HCT116 (cell line): Measurements from ENCODE around the gene CLDN5.

ENCODE experiments used
- ATF3 ChIP-seq: IDR thresholded peaks from 2 replicates; pipeline ENCODE4 v1.6.1; 2012
- CEBPB ChIP-seq: IDR thresholded peaks from 2 replicates; pipeline ENCODE4 v1.6.1; 2012; ENCODE audit warnings: low read depth
- CTCF ChIP-seq, 3 experiments: fragments of 200-600 bp in 1 of 3; sonication (generic) in 1 of 3; IDR thresholded peaks in 2 of 3; conservative IDR thresholded peaks in 1 of 3; 2 replicates each; pipeline ENCODE4 v1.5.1; 2012 to 2017; ENCODE audit warnings: low read depth in 2 of 3, low read length in 2 of 3, antibody characterized with exemption in 1 of 3, borderline replicate concordance in 1 of 3, control low read depth in 1 of 3, mild to moderate bottlenecking in 1 of 3, mixed read lengths in 1 of 3, mixed run types in 1 of 3, moderate library complexity in 1 of 3; ENCODE audit not compliant: insufficient read depth in 1 of 3
- EGR1 ChIP-seq: IDR thresholded peaks from 2 replicates; pipeline ENCODE4 v1.6.1; 2012; ENCODE audit warnings: low read depth
- ELF1 ChIP-seq: IDR thresholded peaks from 2 replicates; pipeline ENCODE4 v1.6.1; 2012; ENCODE audit warnings: low read depth, borderline replicate concordance
- JUND ChIP-seq: IDR thresholded peaks from 2 replicates; pipeline ENCODE4 v1.6.1; 2012
- POLR2A ChIP-seq: IDR thresholded peaks from 2 replicates; pipeline ENCODE4 v1.7.0; 2011; ENCODE audit warnings: borderline replicate concordance; ENCODE audit not compliant: insufficient read depth, insufficient read length; ENCODE audit errors: extremely low read depth
- POLR2AphosphoS5 ChIP-seq: IDR thresholded peaks from 2 replicates; pipeline ENCODE4 v1.6.1; 2011; ENCODE audit warnings: mild to moderate bottlenecking, low read depth, low read length, moderate library complexity
- RAD21 ChIP-seq: IDR thresholded peaks from 2 replicates; pipeline ENCODE4 v1.6.1; 2012; ENCODE audit warnings: low read depth, mild to moderate bottlenecking
- SIN3A ChIP-seq: IDR thresholded peaks from 2 replicates; pipeline ENCODE4 v1.6.1; 2012; ENCODE audit warnings: low read depth
- SP1 ChIP-seq: IDR thresholded peaks from 2 replicates; pipeline ENCODE4 v1.6.1; 2012; ENCODE audit warnings: low read depth
- ZFX ChIP-seq: fragments of 450-650 bp; IDR thresholded peaks from 2 replicates; pipeline ENCODE4 v1.6.1; 2017
- ZNF274 ChIP-seq: fragments of 200-500 bp; sonication (Bioruptor generic); IDR thresholded peaks from 2 replicates; pipeline ENCODE4 v1.6.1; 2014; ENCODE audit warnings: mild to moderate bottlenecking, low read depth, low read length, inconsistent platforms

DNA sequence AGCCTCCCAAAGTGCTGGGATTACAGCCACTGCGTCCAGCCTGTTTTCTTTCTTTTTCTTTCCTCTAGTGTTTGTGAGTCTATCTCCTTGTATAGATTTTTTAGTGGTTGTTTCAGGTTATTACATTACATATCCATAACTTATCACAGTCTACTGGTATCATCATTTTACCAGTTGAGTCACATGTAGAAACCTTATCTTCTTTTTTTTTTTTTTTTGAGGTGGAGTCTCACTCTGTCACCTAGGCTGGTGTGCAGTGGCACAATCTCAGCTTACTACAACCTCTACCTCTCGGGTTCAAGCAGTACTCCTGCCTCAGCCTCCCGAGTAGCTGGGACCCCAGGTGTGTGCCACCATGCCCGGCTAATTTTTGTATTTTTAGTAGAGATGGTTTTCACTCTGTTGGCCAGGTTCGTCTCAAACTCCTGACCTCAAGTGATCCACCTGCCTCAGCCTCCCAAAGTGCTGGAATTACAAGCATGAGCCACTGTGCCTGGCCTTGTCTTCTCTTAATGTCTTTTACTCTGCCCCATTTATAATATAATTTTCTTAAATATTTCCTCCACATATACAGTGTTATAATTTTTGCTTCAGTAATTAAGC is 33.5 kb downstream of the CLDN5 start:
- no peak for TF ChIP-seq SIN3A
- no peak for TF ChIP-seq CTCF (IDR thresholded peaks at IDR 0.05 in 2 of 3, conservative IDR thresholded peaks at IDR 0.05 in 1 of 3; ENCODE audit: borderline replicate concordance in 1 of 3, insufficient read depth in 1 of 3, low read depth in 2 of 3, low read length in 2 of 3)
- no peak for TF ChIP-seq POLR2A
- no peak for TF ChIP-seq ELF1
- no peak for TF ChIP-seq POLR2AphosphoS5
- TF ChIP-seq RAD21 = no peak
- no peak for TF ChIP-seq SP1
- no peak for TF ChIP-seq JUND
- no peak for TF ChIP-seq CEBPB
- TF ChIP-seq ATF3 = no peak
- no peak for TF ChIP-seq ZNF274
- TF ChIP-seq EGR1 = no peak
- TF ChIP-seq ZFX = no peak
